ENCODE data around the gene TSC22D4.

- TF ChIP-seq POLR2AphosphoS5 (IDR thresholded peaks at IDR 0.05) (no peak), EZH2 (IDR thresholded peaks at IDR 0.05; ENCODE audit: borderline replicate concordance, insufficient read depth, low read length, poor library complexity, severe bottlenecking) (no peak), MXI1 (conservative IDR thresholded peaks at IDR 0.05; ENCODE audit: poor library complexity, severe bottlenecking) (no peak), EP300 (conservative IDR thresholded peaks at IDR 0.05; ENCODE audit: poor library complexity, severe bottlenecking) (no peak), SMC3 (conservative IDR thresholded peaks at IDR 0.05; ENCODE audit: poor library complexity) (no peak), REST (IDR thresholded peaks at IDR 0.05; ENCODE audit: borderline replicate concordance) (no peak), TAF1 (IDR thresholded peaks at IDR 0.05; ENCODE audit: low read depth) (no peak), RAD21 (conservative IDR thresholded peaks at IDR 0.05) (no peak)
- TF ChIP-seq, protein P1, sequence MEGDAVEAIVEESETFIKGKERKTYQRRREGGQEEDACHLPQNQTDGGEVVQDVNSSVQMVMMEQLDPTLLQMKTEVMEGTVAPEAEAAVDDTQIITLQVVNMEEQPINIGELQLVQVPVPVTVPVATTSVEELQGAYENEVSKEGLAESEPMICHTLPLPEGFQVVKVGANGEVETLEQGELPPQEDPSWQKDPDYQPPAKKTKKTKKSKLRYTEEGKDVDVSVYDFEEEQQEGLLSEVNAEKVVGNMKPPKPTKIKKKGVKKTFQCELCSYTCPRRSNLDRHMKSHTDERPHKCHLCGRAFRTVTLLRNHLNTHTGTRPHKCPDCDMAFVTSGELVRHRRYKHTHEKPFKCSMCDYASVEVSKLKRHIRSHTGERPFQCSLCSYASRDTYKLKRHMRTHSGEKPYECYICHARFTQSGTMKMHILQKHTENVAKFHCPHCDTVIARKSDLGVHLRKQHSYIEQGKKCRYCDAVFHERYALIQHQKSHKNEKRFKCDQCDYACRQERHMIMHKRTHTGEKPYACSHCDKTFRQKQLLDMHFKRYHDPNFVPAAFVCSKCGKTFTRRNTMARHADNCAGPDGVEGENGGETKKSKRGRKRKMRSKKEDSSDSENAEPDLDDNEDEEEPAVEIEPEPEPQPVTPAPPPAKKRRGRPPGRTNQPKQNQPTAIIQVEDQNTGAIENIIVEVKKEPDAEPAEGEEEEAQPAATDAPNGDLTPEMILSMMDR (IDR thresholded peaks at IDR 0.05; ENCODE audit: poor library complexity, severe bottlenecking), result no peak
Measured at GRCh38 chr7:100446040-100446439, 33.0 kb downstream of the TSC22D4 start.
